Endothelial cell (in vitro differentiated cells): ENCODE measurements around the gene MAP2K1. TPM values are rescaled to one million over a fixed set of nuclear protein-coding genes. Genes with fewer than 3 reads are reported as not detected.

ENCODE experiments used
- DNase-seq: peaks from one replicate; pipeline ENCODE4 v3.0.0; 2021; ENCODE audit warnings: low spot score
- H3K27ac Mint-ChIP-seq: one replicate; pipeline ENCODE4 v1.8.0; 2021; ENCODE audit warnings: mixed read lengths, inconsistent platforms; ENCODE audit not compliant: unreplicated experiment
- H3K27me3 Mint-ChIP-seq: one replicate; pipeline ENCODE4 v1.8.0; 2021; ENCODE audit warnings: mild to moderate bottlenecking, moderate library complexity, mixed read lengths, inconsistent platforms; ENCODE audit not compliant: unreplicated experiment
- H3K36me3 Mint-ChIP-seq: one replicate; pipeline ENCODE4 v1.8.0; 2021; ENCODE audit warnings: mild to moderate bottlenecking, low read depth, mixed read lengths, inconsistent platforms; ENCODE audit not compliant: unreplicated experiment
- H3K4me1 Mint-ChIP-seq: one replicate; pipeline ENCODE4 v1.8.0; 2021; ENCODE audit warnings: mild to moderate bottlenecking, mixed read lengths, inconsistent platforms; ENCODE audit not compliant: unreplicated experiment
- H3K4me3 Mint-ChIP-seq: one replicate; pipeline ENCODE4 v1.8.0; 2021; ENCODE audit warnings: mild to moderate bottlenecking, mixed read lengths, inconsistent platforms; ENCODE audit not compliant: unreplicated experiment
- H3K9me3 Mint-ChIP-seq: one replicate; pipeline ENCODE4 v1.8.0; 2021; ENCODE audit warnings: mixed read lengths, inconsistent platforms; ENCODE audit not compliant: unreplicated experiment
- CTCF ChIP-seq: fragments of 200-600 bp; sonication (generic); IDR thresholded peaks from one replicate; pipeline ENCODE4 v1.5.0; 2021; ENCODE audit warnings: antibody characterized with exemption; ENCODE audit not compliant: unreplicated experiment
- total RNA-seq: library from RNA; stranded (reverse); fragmentation: NEBNext Ultra II Directional; extraction: Animal tissue kit (Norgen Biotek cat#: 25700); gene quantifications from one replicate; pipeline ENCODE4 v1.2.1, GENCODE V29; 2021; ENCODE audit not compliant: unreplicated experiment

Gene MAP2K1
- total RNA-seq, 1 donor from 2014 or later = 139 TPM

- TF ChIP-seq CTCF = no peak
- Mint-ChIP-seq H3K9me3 (no peaks in the 10 kb centered on the region), H3K27me3 (peaks cover 4% of the 10 kb centered on the region), H3K36me3 (peaks cover 29% of the 10 kb centered on the region), H3K27ac (peak overlapping the region; percentile 84), H3K4me1 (peaks cover 49% of the 10 kb centered on the region), H3K4me3 (no peak overlapping the region)
- DNase-seq = no peak
These were observed 85.7 kb downstream of the MAP2K1 start for GRCh38 chr15:66472176-66472999.

- no peak for DNase-seq
- Mint-ChIP-seq H3K9me3 (no peaks in the 10 kb centered on the region), H3K4me1 (peaks cover 49% of the 10 kb centered on the region), H3K36me3 (peaks cover 27% of the 10 kb centered on the region), H3K4me3 (no peak overlapping the region), H3K27me3 (peaks cover 5% of the 10 kb centered on the region), H3K27ac (peak overlapping the region; percentile 21)
- no peak for TF ChIP-seq CTCF
These were observed 87.4 kb downstream of the MAP2K1 start for GRCh38 chr15:66474135-66474534.

- H3K4me3 Mint-ChIP-seq = no peak overlapping the region
- H3K9me3 Mint-ChIP-seq = no peaks in the 10 kb centered on the region
- peaks cover 27% of the 10 kb centered on the region for H3K36me3 Mint-ChIP-seq
- peaks cover 44% of the 10 kb centered on the region for H3K4me1 Mint-ChIP-seq
- TF ChIP-seq CTCF = no peak
- H3K27ac Mint-ChIP-seq = peak overlapping the region; percentile 14
- peaks cover 7% of the 10 kb centered on the region for H3K27me3 Mint-ChIP-seq
- no peak for DNase-seq
These were observed 88.3 kb downstream of the MAP2K1 start for GRCh38 chr15:66474963-66475362.

- no peak for DNase-seq
- peak overlapping the region; percentile 16 for H3K27ac Mint-ChIP-seq
- H3K36me3 Mint-ChIP-seq = peaks cover 34% of the 10 kb centered on the region
- no peak for TF ChIP-seq CTCF
- no peak overlapping the region for H3K4me3 Mint-ChIP-seq
- H3K9me3 Mint-ChIP-seq = no peaks in the 10 kb centered on the region
- H3K27me3 Mint-ChIP-seq = peaks cover 11% of the 10 kb centered on the region
- H3K4me1 Mint-ChIP-seq = peaks cover 32% of the 10 kb centered on the region
These were observed 89.8 kb downstream of the MAP2K1 start for GRCh38 chr15:66476535-66476934.

- peaks cover 38% of the 10 kb centered on the region for H3K36me3 Mint-ChIP-seq
- no peak for DNase-seq
- H3K27me3 Mint-ChIP-seq = peaks cover 11% of the 10 kb centered on the region
- TF ChIP-seq CTCF = no peak
- no peaks in the 10 kb centered on the region for H3K9me3 Mint-ChIP-seq
- no peak overlapping the region for H3K27ac Mint-ChIP-seq
- H3K4me3 Mint-ChIP-seq = no peak overlapping the region
- peaks cover 32% of the 10 kb centered on the region for H3K4me1 Mint-ChIP-seq
These were observed 90.3 kb downstream of the MAP2K1 start for GRCh38 chr15:66477011-66477410.
